GM19467 (cell line): ENCODE measurements around the gene GPD1.
"Not testable (repeated sequence)": the region's sequence is repeated elsewhere in the genome, so short reads cannot be mapped to it uniquely, and the experiment has no call there.

ENCODE experiments used
- ATAC-seq: cut with Tn5 transposase; IDR thresholded peaks from one replicate; pipeline ENCODE4 v1.9.1; 2021; ENCODE audit warnings: mild to moderate bottlenecking, moderate library complexity; ENCODE audit not compliant: unreplicated experiment

Gene GPD1

GRCh38 chr12:50120521-50120920 lies 16.7 kb downstream of the GPD1 start:
- no peak for ATAC-seq

DNA sequence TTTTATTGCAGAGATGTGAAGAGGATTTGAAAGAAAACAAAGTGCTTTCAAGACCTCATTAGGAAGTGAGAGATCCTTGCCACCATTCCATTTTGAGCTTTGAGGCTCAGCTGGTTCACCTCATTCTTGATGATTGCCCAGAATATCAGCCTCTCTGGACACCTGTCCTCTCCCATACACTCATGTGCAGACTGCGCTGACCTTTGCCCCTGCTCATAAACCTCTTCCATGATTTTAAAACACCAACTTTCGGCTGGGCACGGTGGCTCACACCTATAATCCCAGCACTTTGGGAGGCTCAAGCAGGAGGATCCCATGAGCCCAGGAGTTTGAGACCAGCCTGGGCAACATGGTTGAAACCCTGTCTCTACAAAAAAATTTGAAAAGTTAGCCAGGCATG lies 17.1 kb downstream of the GPD1 start:
- ATAC-seq, result no peak

DNA sequence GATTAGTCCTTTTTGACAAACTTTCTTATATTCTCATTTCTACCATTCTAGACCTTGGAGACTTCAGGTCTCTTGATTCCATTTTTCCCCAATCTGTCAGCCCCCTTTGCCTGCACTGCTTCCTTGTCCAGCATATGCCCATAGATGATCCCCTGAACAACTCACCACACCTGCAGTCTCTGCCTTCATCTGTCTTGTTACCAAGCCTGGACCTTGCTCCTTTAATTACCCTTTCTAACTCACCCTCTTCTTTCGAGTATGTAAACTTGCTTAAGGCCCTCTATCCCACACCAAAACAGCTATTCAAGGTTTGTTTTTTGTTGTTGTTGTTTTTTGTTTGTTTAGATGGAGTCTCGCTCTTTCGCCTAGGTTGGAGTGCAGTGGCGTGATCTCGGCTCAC lies 17.8 kb downstream of the GPD1 start:
- ATAC-seq, result no peak

DNA sequence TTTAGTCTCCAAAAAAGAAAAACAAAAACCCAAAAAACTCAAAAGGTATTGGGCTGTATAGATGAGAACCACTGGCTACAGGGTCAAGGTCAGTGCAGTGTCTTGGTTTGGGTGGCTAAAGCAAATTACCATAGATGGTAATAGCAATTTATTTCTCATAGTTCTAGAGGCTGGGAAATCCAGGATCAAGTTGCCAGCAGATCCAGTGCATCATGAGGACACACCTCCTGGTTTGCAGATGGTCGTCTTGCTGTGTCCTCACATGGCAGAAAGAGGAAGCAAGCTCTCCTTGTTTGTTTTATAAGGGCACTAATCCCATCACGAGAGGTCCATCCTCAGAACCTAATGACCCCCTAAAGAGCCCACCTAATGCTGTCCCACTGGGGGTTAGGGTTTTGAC lies 19.4 kb downstream of the GPD1 start:
- ATAC-seq, result no peak

DNA sequence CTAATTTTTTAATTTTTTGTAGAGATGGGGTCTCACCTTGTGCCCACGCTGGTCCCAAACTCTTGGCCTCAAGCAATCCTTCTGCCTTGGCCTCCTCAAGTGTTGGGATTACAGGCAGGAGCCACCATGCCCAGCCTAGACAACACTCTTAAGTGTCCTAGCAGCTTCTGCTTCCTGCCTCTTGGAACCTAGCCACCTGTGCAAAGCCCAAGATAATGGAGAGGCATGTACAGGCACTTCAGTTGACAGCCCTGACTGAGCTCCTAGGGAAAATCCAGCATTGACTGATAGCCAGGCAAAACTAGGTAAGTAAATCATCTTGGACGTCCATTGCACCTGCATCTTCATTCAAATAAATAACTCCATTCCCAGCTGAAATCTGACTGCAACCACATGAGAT lies 23.7 kb downstream of the GPD1 start:
- no peak for ATAC-seq

GRCh38 chr12:50129290-50129689 lies 25.5 kb downstream of the GPD1 start:
- no peak for ATAC-seq

GRCh38 chr12:50132505-50133135 lies 28.8 kb downstream of the GPD1 start:
- ATAC-seq, result no peak

DNA sequence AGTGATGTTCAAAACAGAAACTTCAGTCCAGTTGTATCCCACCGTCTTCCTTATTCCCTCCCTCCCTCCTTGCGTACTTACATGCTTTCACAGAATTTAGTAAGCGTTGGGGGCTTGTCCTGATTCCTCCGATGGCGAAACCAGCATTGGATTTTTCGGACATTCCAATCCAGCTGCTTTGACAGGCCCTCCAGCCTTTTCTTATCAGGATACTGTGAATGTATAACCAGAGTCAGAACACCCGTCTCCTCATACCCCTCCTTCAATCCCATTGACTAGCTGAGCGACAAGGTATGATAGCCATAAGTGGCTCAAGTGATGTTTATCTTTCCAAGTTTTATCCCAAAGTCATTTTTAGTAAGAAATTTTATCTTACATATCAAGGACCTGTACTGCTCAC lies 39.2 kb downstream of the GPD1 start:
- no peak for ATAC-seq

- no peak for ATAC-seq
These were observed 41.6 kb downstream of the GPD1 start for GRCh38 chr12:50145439-50145838.

DNA sequence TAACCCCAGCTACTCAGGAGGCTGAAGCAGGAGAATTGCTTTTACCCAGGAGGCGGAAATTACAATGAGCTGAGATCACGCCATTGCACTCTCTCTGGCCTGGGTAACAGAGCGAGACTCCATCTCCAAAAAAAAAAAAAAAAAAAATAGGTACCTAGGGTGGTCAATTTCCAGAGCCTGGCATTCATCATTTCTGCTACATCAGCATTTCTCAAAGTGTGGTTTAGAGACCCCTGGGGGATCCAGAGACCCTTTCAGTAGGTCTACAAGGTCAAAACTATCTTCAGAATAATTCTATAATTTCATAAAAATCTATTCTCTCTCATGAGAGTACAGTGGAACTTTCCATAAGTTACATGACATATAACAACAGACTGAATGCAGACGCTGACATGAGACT lies 43.5 kb downstream of the GPD1 start:
- ATAC-seq, result no peak

DNA sequence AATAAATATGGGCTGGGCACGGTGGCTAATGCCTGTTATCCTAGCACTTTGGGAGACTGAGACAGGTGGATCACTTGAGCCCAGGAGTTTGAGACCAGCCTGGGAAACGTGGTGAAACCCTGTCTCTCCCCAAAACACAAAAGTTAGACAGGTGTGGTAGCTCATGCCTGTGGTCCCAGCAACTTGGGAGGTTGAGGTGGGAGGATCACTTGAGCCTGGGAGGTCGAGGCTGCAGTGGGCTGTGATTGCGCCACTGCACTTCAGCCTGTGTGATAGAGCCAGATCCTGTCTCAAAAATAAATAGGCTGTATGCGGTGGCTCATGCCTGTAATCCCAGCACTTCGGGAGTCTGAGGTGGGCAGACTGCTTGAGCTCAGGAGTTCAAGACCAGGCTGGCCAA lies 44.2 kb downstream of the GPD1 start:
- not testable (repeated sequence) for ATAC-seq

DNA sequence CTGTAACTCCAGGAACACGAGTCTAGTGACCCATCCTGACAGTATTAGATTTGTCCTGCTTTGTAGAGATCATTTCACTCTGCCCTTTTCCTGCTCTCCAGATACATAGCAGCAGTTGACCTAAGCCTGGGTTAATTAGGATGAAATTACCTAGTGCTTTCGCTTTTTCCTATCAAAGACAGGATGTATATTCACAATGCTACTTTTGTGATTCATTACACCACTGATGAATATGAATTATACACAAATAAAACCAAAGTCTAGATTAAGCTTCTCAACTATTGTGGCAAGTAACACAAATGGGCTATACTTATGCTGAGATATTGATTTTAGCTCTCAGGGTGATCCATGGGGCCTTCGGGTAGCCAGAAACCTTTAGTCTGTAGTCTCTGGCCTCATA lies 45.5 kb downstream of the GPD1 start:
- no peak for ATAC-seq

- no peak for ATAC-seq
These were observed 47.4 kb downstream of the GPD1 start for GRCh38 chr12:50151047-50151687.

GRCh38 chr12:50154947-50155346 lies 51.1 kb downstream of the GPD1 start:
- not testable (repeated sequence) for ATAC-seq

- no peak for ATAC-seq
These were observed 52.8 kb downstream of the GPD1 start for GRCh38 chr12:50156641-50157040.

GRCh38 chr12:50157259-50157658 lies 53.5 kb downstream of the GPD1 start:
- ATAC-seq, result no peak

DNA sequence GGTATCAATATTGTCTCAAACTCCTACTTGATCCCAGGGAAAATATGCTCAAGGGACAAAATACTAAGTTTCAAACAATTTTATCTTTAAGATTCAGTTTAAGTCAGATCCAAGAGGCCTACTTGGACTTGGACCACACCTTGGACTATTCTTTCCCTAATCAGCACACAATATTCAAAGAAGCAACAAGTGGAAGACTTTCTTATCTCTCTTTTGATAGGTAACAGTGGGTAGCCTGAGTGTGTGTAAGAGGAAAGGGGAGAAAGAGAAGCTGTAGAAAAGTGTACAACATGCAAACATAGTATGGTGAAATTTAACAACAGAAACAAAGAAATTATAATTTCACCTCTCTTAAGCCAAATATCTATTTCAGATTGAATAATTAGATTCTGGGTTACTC lies 56.8 kb downstream of the GPD1 start:
- no peak for ATAC-seq
